Keratinocyte (primary cell): Measurements from ENCODE around the gene GALNT14.

ENCODE experiments used
- EZH2 ChIP-seq: IDR thresholded peaks from one replicate; pipeline ENCODE4 v1.6.1; 2012; ENCODE audit warnings: inconsistent platforms, mild to moderate bottlenecking, low read length, moderate library complexity
- TF ChIP-seq, protein P1 (sequence below), 3 experiments: IDR thresholded peaks in 1 of 3; conservative IDR thresholded peaks in 1 of 3; optimal IDR thresholded peaks in 1 of 3; 2 replicates in 2 of 3; 3 replicates in 1 of 3; pipeline versions ENCODE3 to v1.5.1; 2011; ENCODE audit warnings: low read length in 3 of 3, mild to moderate bottlenecking in 3 of 3, moderate library complexity in 2 of 3, control low read depth in 1 of 3, inconsistent platforms in 1 of 3; ENCODE audit not compliant: insufficient read depth in 2 of 3; ENCODE audit errors: extremely low read depth in 1 of 3

DNA sequence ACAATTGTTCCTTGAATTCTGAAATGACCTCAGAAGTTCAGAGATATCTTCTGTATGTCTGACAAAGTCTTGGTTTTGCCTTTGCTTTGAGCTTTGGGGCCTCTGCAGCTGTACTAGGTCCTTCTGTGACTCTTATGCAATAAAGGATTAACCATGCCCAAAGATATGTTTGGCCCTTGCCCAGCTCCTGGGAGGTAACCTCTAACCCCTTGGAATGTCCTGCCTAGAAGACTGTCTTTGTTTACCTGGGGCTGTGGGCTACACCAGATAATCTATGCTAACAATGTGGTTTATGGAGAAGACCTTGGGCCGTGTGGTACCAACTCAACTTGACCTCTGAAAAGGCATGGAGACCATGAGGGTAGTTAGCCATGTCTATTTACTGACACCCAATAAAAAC is 190.1 kb downstream of the GALNT14 start:
- TF ChIP-seq, protein P1, sequence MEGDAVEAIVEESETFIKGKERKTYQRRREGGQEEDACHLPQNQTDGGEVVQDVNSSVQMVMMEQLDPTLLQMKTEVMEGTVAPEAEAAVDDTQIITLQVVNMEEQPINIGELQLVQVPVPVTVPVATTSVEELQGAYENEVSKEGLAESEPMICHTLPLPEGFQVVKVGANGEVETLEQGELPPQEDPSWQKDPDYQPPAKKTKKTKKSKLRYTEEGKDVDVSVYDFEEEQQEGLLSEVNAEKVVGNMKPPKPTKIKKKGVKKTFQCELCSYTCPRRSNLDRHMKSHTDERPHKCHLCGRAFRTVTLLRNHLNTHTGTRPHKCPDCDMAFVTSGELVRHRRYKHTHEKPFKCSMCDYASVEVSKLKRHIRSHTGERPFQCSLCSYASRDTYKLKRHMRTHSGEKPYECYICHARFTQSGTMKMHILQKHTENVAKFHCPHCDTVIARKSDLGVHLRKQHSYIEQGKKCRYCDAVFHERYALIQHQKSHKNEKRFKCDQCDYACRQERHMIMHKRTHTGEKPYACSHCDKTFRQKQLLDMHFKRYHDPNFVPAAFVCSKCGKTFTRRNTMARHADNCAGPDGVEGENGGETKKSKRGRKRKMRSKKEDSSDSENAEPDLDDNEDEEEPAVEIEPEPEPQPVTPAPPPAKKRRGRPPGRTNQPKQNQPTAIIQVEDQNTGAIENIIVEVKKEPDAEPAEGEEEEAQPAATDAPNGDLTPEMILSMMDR (optimal IDR thresholded peaks at IDR 0.05 in 1 of 3, IDR thresholded peaks at IDR 0.05 in 1 of 3, conservative IDR thresholded peaks at IDR 0.05 in 1 of 3; ENCODE audit: extremely low read depth in 1 of 3, insufficient read depth in 2 of 3, low read length in 3 of 3): no peak
- TF ChIP-seq EZH2: no peak
